NCI-H1417 (cell line): Measurements from ENCODE around the gene MIA2.

Experiments used
- DNase-seq, 3 experiments: peaks; one replicate each; lab custom pipeline; 2025; lab: John Stamatoyannopoulos, UW

Gene MIA2

DNA sequence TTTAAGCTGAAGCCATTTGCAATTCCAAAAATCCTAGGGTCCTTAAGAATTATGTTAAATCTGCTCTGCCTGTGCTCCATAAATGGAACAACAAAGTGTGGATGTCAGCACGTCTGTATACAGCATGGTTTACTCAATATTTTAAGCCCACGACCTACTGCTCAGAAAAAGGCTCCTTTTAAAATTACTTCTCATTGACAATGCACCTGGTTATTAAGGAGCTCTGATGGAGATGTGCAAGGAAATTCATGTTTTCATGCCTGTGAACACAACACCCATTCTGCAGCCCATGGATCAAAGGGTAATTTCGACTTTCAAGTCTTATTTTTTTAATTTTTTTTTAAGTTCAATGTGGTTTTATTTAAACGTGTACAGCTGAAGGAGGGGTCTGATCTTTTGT is 150.5 kb downstream of the MIA2 start:
- DNase-seq = no peak

DNA sequence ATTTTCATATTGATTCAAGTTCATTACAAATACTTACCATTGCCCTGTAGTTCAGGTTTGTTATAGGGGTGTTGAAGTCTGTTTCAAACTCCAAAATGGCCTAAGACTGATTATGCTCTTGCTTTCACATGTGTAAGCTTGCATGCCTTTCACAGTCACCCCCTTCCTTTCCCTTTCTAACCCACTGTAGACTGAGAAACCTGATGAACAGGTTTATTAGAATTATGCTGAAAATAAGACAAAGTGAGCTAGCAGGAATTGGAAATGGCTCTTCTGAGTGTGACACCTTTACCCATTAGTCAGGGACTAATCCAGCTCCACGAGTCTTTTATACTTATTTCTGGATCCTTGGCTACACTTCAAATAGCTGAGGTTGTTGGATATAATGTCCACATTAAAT is 159.6 kb downstream of the MIA2 start:
- no peak for DNase-seq

DNA sequence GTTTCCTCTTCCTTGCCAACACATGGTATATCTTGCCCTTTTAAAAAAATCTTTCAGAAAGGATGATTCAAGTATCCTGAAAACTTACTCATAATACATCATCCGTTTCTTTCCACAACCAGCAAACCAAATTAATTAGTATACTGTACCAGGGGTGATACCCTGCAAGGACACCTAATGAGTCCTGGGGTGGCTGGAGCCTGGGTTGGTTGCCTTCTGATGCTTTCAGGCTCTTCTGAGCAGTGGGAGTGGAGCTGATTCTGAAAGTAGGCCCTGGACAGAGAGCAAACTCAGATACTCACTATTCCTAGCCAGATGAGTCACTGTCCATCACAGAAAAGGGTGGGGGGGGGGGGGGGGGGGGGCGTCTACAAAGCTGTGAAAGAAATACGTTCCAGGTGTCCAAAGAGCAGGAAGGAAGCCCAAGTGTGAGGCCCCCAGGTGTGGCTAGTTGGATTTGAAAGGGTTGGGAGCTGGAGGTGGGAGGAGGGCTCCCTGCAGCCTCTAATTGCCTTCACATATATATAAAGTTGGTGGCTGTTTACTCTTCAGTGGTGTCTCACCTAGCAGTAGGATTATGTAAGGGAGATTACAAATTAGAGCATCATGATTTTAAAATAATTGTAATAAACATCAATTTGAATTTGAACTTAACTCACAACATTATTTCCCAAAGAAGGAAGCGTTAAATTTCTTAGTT is 162.0 kb downstream of the MIA2 start:
- DNase-seq = peak in 2 of 3 experiments; percentile 15 to 54

DNA sequence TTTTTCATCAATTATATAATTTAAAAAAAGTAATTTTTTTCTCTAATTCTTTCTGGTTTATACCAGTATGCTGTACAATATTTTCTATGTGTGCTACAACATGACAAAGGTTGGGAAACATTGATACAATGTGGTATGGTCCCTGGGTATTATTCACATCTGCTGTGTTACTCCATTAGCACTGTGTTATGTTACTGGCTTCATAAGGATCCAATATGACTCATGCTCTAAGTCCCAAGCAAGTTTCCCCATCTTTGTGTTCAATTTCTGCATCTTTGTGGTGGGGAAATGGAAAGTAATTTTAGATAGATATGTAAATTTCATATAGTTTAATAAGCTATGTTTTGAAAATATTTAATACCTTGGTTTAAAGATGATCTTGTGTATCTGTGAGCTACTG is 162.7 kb downstream of the MIA2 start:
- DNase-seq = no peak

DNA sequence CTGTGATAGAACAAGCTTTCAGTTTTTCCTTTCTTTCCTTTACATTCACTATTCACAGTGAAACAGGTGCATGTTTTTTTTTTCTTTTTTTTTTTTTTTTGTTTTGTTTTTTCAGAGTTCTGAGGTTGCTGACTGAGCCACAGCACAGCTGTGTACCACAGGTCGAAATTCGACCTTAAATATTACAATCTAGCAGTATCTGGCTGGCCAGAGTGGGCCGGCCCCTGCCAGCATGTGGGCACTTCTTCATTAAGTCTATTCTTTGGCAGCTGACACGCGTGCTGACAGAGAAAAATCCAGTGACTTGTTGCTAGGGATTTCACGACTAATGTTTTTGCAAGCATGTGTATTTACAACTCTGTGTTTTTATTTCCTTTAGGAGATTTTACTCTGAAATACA is 164.7 kb downstream of the MIA2 start:
- DNase-seq = peak in 2 of 3 experiments; percentile 24 to 70

DNA sequence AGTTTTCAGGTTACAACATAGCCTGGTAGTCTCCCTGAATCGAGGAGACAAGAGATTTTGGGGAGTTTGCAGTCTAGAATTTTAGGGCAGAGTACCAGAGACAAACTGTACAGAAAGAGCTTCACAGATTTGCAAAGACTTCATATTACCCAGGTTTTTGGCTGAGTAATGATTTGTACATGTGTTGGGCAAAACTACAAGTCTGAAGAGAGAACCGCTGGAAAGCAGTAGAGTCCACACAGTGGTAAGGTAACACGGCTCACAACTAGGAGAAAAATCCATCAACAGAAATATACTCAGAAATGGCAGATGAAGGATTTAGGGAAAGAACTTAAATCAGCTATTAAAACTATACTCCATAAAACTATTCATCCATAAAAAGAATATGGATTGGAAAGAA is 172.8 kb downstream of the MIA2 start:
- DNase-seq = no peak

DNA sequence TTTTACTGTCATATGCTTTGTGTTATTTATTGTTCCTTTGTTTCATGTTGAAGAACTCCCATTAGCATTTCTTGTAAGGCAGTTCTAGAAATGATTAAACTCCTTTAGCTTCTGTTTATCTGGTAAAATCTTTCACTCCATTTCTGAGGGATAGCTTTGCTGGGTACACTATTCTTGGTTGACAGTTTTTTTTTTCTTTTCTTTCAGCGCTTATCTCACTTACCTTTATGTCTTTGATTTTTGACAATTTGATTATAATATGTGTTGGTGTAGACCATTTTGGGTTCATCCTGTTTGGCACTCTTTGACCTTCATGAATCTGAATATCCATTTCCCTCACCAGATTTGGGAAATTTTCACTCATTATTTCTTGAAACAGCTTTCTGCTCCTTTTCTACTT is 182.4 kb downstream of the MIA2 start:
- DNase-seq = no peak

DNA sequence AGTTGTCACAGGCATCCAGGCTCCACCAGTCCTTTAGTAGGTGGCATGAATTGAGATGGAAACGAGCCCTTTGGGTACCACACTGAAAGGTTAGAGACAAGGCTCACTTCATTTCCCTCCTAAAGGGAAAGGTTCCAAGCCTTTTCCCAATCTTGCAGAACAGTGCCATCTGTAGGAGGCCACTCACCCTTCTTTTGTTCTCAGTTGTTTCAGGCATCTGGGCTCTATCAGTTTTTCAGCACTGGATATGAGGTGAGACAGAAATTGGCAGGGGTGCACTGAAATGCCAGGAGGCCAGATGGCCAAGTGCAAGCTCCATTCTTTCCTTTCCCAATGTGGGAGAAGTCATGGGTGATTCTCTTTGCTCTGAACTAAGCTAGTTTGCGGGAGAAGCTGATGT is 183.3 kb downstream of the MIA2 start:
- DNase-seq = no peak

DNA sequence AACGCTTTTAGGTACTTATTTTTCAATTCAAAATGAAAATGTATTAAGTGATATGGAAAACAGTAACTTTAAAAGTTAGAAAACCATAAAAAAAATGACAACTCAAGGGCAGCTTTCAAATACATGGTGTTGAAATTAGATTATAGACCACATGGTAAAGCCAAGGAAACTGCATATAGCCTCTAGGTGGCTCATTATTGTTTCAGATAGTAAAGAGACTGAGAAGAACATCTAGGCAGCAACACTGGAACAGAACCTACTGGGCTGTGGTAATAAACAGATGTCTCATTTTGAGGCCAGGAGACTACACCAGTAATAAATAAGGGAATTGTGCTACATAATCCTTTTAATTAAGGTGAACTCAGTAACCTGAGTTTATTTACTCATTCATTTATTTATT is 185.6 kb downstream of the MIA2 start:
- DNase-seq = no peak

DNA sequence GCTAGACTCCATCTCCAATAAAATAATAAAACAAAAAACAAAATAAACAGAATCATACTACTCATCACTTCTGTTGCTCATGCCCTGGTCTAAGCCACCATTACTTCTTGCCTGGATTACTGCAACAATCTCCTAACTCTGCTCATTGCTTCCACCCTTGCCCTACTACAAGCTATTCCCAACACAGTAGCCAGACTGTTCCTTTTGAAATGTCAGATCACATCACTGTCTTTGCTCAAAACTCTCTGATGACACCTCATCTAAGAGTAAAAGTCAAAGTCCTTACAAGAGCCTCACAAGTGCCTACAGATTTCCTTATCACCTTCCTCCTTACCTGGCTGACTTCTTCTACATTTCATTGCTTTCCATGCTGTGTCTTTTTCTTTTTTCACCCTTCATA is 188.5 kb downstream of the MIA2 start:
- no peak for DNase-seq

DNA sequence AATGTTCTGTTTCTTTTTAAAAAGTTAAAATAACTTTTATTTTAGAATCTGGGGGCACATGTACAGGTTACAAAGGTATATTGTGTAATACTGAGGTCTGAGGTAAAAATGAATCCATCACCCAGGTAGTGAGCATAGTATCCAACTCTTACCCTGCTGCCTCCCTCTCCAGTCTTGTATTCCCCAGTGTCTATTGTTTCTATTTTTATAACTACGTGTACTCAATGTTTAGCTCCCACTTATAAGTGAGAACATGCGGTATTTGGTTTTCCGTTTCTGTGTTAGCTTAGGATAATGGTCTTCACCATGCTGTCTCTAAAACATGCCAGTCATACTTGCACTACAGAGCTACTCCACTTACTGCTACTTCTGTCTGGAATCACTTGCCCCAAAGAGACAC is 190.1 kb downstream of the MIA2 start:
- peak in 1 of 3 experiments; percentile 18 for DNase-seq

DNA sequence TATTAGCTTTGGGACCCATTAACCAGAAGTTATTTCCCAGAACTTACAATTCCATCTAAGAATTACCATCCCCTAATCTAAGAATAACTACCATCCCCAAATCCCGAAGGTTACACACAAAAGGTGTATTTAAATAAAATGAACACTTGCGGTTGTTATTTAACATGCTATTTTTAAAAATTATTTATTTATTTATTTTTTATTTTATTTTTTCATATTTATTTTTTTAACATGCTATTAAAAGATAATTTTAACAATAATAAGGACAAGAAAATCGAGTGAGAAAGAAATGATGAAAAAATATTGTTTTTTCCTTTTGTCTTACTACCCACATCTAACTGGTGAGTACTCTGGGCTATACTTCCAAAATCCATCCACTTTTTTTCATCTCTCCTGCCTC is 192.2 kb downstream of the MIA2 start:
- no peak for DNase-seq

DNA sequence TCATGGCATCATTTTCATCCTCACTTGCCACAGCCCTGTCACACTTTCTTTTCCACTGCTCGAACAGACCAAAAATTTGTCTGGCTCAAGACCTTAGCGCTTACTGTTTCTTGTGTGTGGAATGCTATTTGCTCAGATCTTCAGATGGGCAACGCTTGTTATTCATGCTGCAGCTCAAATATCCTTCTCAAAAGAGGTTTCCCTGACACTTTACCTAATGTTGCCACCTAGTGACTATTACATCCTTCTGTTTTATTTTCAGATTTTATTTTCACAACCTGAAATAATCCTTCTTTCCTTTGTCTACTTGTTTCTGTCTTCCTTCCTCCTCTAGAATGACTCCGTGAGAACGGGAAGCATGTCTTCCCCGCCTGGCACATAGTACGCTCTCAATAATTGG is 192.9 kb downstream of the MIA2 start:
- peak in 2 of 3 experiments; percentile 5 to 55 for DNase-seq

DNA sequence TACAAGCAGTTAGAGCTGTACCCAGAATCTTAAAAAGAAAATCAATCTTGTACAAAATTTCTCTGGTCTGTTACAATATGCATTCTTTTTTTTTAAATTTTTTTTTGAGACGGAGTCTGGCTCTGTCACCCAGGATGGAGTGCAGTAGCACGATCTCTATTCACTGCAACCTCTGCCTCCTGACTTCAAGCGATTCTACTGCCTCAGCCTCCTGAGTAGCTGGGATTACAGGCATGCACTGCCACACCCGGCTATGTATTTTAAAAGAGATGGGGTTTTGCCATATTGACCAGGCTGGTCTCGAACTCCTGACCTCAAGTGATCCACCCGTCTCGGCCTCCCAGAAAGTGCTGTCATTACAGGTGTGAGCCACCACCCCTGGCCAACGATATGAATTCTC is 194.4 kb downstream of the MIA2 start:
- DNase-seq = no peak

DNA sequence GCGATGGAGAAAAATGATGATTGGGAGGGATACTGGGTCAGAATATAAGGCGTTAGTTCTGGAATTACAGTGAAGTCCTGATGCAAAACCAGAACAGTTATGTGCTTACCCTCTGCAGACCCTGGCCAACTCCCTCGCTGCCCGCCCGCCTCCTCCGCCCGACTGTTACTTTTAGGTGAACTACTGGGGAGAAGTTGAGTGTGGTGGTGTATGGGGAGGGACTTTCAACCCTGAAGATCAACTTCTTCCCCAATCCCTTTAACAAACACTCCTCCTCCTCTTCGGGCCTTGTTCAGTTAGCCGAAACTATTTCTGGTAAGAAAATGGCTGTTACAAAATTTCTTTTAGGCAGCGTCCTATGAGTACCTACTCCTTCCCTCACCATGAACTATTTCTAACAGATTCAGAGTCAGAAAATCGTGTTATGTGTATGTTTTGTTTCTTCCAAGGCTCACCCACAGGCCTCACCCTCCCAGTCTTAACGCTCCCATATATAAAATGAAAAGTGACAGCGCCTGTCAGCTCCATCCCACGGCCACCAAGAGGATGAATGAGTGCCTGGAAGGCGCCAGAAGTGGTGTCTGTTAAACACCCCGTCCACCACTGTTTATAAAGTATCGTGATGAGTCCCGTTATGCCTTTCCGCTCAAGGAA is 197.2 kb downstream of the MIA2 start:
- no peak for DNase-seq

DNA sequence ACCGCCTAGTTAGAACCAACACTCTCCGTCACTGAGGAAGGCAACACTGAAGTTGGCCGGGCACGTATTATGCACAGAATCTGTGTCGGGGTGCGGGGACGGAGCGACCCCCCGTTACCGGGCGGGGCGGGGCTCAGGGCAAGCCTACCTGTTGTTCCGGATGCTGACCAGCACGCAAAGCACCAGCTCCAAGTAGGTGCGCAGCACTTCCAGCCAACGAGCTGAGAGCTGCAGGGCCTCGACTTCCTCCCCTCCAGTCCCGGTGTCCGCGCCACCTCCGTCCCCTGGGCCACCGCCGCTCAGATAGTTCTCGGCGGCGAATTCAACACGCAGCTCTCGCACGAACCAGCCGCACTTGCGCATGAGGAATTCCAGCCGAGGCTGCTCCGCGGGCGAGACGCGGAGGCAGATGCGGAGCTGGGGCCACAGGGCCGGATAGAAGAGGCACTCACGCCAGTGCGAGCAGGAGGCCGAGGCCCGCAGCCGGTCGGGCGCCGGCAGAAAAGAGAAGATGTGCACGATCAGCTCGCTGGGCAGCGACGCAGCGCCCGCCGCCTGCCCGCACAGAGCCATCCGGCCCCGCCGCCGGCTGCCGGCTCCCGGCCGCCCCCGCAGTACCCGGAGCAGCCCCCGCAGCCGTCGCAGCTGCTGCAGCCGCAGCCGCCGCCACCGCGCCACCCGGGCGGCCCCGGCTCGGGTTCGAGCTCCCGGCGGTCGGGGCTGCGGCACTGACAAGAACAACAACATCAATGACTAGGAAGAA is 197.9 kb downstream of the MIA2 start:
- peak; percentile 48 to 79 (median 74) for DNase-seq

DNA sequence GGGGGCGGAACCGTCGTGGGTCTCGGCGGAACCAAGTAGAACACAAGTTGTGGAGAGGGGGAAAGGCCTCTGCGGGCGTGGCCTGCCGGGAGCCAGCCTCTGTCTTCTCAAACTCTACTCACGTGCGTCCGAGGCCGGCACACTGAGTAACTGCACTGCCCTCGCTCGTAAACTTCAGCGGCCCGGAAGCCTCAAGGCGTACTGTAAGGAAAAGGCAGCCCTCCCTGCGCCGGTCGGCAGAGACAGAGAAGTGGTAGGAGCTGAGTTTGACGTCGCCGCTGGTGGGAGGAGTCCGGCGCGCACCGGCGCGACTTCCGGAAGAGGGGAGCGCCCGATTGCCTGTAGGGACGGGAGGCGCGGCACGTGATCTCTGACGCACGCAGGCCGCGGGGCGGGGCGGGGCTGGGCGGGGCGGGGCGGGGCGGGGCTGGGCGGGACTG is 198.5 kb downstream of the MIA2 start, which contains the start of gene FBXO33:
Gene FBXO33 (minus strand): TSS at position 255 of the 440 bp plus-strand sequence. CDS start 271 bp downstream, outside the sequence.
- peak; percentile 94 to 99 (median 99) for DNase-seq

DNA sequence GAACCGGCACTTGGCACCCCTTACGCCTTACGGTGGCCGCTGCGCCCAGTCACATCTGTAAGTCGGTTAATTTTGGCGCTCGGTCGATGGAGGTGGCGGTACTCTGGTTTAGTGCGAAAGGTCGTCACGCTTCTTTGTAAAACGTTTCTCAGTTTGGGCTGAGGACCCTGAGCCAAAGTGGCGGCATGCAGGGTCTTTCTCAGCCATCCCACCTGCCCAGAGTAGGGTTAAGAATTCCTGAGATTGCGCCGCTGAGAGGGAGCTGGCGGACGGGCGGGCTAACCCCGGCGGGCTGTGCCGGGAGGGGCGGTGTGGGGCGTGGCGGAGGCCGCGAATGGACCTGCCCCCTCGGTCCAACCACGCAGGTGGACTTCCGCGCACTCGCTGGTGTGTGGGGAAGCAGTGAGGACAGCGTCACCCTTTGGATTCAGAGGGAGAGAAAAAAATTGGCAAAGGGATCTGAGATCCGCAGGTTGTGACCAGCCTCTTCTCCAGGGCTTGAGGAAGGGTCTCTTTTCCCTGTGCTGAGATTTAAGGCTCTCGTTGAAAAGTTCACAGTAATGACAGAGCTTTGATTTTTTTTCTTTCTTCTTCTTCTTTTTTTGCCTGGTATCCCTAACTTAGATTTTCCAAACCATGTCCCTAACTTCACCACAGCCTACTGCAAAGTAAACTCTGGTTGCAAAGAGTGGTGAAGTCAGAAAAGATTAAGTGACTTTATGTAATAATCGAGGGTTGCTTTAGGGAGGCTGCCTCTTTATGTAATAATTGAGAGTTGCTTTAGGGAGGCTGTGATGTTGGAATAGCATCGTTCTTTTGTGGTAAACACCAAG is 199.1 kb downstream of the MIA2 start:
- DNase-seq = peak; percentile 94 to 99 (median 99)

DNA sequence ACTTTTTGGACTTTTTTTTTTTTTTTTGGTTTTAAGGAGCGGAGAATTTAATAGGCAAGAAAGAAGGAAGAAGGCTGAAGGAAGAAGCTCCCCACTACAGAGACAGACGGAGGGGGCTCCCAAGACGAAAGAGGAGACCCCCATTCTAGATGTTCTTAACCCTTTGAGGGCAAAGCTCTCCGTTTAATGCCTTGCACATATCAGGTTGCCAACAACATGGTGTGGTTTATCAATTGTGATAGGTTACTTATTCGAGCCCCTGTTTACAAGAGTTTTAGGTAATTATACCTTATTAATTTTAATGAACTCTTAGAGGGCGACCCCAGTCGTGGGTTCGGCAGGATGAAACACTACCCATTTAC is 199.7 kb downstream of the MIA2 start:
- DNase-seq = peak in 2 of 3 experiments; percentile 33 to 65

DNA sequence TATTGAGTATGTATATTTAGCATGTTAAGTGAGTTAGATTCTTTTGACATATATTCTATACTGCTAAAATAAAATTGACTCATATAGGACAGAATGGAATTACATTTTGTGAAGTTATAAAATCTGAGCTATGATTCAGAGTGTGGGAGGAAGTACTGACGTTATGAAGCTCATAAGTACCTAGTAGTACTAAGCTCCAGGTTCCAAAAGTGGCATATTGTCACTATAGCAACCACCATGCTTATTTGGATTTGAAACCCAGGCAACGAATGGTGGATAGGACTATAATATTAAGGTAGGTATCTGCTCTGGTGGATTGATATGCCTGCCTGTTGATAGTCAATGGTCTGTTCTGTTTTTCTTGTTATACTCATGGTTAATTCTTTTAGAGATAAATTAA is 200.7 kb downstream of the MIA2 start:
- peak in 2 of 3 experiments; percentile 1 to 52 for DNase-seq

DNA sequence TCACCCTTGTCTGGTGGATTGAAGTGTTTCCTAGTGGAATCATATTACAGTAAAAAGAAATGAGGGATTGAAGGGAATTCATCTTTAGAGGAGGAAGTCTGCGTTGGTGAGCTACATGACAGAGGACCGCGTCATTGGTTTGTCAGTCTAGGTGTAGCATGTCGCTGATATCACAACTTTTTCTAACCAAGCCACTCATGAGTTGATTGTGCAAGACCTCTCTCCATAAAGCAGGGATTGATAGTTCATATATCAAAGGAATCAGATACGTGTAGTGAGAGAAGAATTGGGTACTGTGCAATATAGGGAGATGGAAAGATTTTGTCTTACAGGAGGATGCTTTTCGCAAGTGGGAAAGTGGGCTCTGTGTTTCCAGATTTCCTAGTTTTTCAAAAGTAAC is 201.5 kb downstream of the MIA2 start:
- DNase-seq = no peak
